ENCODE measurements around the gene CDT1. TPM values are rescaled to one million over a fixed set of nuclear protein-coding genes. Genes with fewer than 3 reads are reported as not detected.

CDT1 gene
- total RNA-seq, 3 donors from 2014 or later: 2.9 to 20.9 (median 7.6) TPM

- Histone ChIP-seq H3K36me3 (ENCODE audit: low read depth) (no peaks in the 10 kb centered on the region), H3K4me1 (ENCODE audit: low read depth) (peaks cover 63% of the 10 kb centered on the region), H3K9me3 (no peaks in the 10 kb centered on the region), H3K4me3 (no peak overlapping the region)
- intact Hi-C loops (cut with DNase I, micrococcal nuclease): no loop called here
- TF ChIP-seq CTCF (IDR thresholded peaks at IDR 0.05): no peak
- no peak for DNase-seq
- no peak for ATAC-seq
Observed at GRCh38 chr16:88764080-88764479, 39.5 kb upstream of the CDT1 start.

GRCh38 chr16:88764913-88765349 lies 38.7 kb upstream of the CDT1 start:
- Histone ChIP-seq H3K4me1 (ENCODE audit: low read depth) (peaks cover 63% of the 10 kb centered on the region), H3K9me3 (no peaks in the 10 kb centered on the region), H3K4me3 (no peak overlapping the region), H3K36me3 (ENCODE audit: low read depth) (no peaks in the 10 kb centered on the region)
- intact Hi-C loops (cut with DNase I, micrococcal nuclease): no loop called here
- DNase-seq (no peak), ATAC-seq (no peak)
- no peak for TF ChIP-seq CTCF (IDR thresholded peaks at IDR 0.05)

DNA sequence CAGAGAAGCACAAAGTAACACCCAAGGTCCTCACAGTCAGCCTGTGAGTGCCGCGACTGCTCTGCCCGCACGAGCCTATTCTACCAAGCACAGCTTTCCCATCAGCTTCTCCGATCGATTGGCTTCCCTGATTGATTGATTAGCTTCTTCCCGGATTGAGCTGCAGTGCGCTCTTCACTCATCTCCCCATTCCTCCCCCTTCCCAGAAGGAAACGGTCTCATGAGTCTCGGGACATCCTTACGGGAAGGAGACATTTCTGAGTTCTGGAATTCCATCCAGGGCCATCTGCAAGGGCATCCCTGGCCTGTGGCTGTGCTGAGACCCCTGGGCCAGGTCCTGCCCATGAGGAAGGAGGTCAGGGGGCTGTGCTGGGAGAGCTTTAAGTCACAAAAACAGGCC lies 36.6 kb upstream of the CDT1 start:
- intact Hi-C loops (cut with DNase I, micrococcal nuclease): no loop called here
- Histone ChIP-seq H3K4me1 (ENCODE audit: low read depth) (peaks cover 58% of the 10 kb centered on the region), H3K36me3 (ENCODE audit: low read depth) (no peaks in the 10 kb centered on the region), H3K4me3 (no peak overlapping the region), H3K9me3 (no peaks in the 10 kb centered on the region)
- ATAC-seq (no peak), DNase-seq (no peak)
- TF ChIP-seq CTCF (IDR thresholded peaks at IDR 0.05): no peak

DNA sequence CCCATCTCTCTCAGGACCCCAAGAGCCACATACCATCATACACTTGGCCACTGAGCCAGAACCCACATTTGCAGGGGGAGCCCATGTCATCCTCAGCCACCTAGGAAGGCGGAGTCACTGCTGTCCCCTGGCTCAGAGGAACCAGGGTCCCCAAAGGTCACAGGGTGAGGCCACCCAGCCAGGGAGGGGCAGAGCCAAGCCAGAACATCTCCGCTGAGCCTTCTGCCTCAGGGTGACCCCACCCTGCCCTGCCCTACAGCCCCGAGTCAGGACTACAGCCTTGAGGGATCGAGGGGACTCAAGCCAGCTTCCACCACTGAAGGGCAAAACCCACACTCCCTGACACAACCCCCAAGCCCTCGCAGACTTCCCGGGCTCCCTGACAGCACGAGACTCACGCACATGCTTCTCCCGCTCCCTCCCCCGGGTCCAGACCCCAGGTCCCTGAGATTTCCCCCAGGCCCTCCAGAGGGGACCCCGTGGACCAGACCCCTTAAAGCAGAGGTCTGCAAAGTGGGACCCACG lies 36.0 kb upstream of the CDT1 start:
- ATAC-seq (no peak), DNase-seq (no peak)
- intact Hi-C loops (cut with DNase I, micrococcal nuclease): no loop called here
- Histone ChIP-seq H3K4me1 (ENCODE audit: low read depth) (peaks cover 57% of the 10 kb centered on the region), H3K4me3 (no peak overlapping the region), H3K9me3 (no peaks in the 10 kb centered on the region), H3K36me3 (ENCODE audit: low read depth) (no peaks in the 10 kb centered on the region)
- no peak for TF ChIP-seq CTCF (IDR thresholded peaks at IDR 0.05)

- no peak for ATAC-seq
- H3K36me3 ChIP-seq (ENCODE audit: low read depth): no peaks in the 10 kb centered on the region
- peaks cover 53% of the 10 kb centered on the region for H3K4me1 ChIP-seq (ENCODE audit: low read depth)
- DNase-seq: no peak
- no peak for TF ChIP-seq CTCF (IDR thresholded peaks at IDR 0.05)
- no peak overlapping the region for H3K4me3 ChIP-seq
- intact Hi-C loops (cut with DNase I, micrococcal nuclease): no loop called here
- no peaks in the 10 kb centered on the region for H3K9me3 ChIP-seq
Observed at GRCh38 chr16:88768071-88768783, 35.4 kb upstream of the CDT1 start.

Measured in mucosa of descending colon (tissue), 3 donors.